ENCODE data around the gene HNRNPH1. TPM values are rescaled to one million over a fixed set of nuclear protein-coding genes. Genes with fewer than 3 reads are reported as not detected.

HNRNPH1 gene
- total RNA-seq, 1 experiment from 2014 or later: 940 TPM

GRCh38 chr5:179620703-179621350 is 2.6 kb downstream of the HNRNPH1 start:
- ChIA-PET CTCF (no interaction called here), POLR2A (interaction anchor here (0.6 kb wide), 1 partner anchor 19 kb away, joined by 4 read pairs; no protein-coding TSS in a partner anchor)
- Mint-ChIP-seq H3K9me3 (ENCODE audit: unreplicated experiment) (no peaks in the 10 kb centered on the region), H3K36me3 (ENCODE audit: insufficient read depth, unreplicated experiment) (peaks cover 93% of the 10 kb centered on the region), H3K4me1 (ENCODE audit: low read depth, unreplicated experiment) (peaks cover 49% of the 10 kb centered on the region), H3K27ac (ENCODE audit: unreplicated experiment) (peak overlapping the region; percentile 99), H3K4me3 (ENCODE audit: unreplicated experiment) (peak overlapping the region; percentile 95), H3K27me3 (ENCODE audit: insufficient read depth, unreplicated experiment) (peaks cover 3% of the 10 kb centered on the region)
- Histone ChIP-seq H3K4me1 (peaks cover 28% of the 10 kb centered on the region), H3K36me3 (ENCODE audit: control insufficient read depth, insufficient read depth, low read length) (peaks cover 7% of the 10 kb centered on the region; the same call in 1 of the 2 replicates), H3K4me3 (ENCODE audit: low read depth, low read length) (peak overlapping the region; percentile 4; the same call in 1 of the 2 replicates), H3K9me3 (no peaks in the 10 kb centered on the region), H3K27me3 (replicated peaks; ENCODE audit: control insufficient read depth, insufficient read depth, low read length) (no peaks in the 10 kb centered on the region)
- DNase-seq: peak in 1 of 2 experiments; percentile 6
- intact Hi-C loops (cut with micrococcal nuclease; ENCODE audit: unreplicated experiment): loop anchor here (5.0 to 10.0 kb wide), 2 partner anchors 64 to 194 kb away; no protein-coding TSS in a partner anchor
- no TSS peak for BruUV-seq (replicated peaks)
- TF ChIP-seq, protein P1, sequence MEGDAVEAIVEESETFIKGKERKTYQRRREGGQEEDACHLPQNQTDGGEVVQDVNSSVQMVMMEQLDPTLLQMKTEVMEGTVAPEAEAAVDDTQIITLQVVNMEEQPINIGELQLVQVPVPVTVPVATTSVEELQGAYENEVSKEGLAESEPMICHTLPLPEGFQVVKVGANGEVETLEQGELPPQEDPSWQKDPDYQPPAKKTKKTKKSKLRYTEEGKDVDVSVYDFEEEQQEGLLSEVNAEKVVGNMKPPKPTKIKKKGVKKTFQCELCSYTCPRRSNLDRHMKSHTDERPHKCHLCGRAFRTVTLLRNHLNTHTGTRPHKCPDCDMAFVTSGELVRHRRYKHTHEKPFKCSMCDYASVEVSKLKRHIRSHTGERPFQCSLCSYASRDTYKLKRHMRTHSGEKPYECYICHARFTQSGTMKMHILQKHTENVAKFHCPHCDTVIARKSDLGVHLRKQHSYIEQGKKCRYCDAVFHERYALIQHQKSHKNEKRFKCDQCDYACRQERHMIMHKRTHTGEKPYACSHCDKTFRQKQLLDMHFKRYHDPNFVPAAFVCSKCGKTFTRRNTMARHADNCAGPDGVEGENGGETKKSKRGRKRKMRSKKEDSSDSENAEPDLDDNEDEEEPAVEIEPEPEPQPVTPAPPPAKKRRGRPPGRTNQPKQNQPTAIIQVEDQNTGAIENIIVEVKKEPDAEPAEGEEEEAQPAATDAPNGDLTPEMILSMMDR (IDR thresholded peaks at IDR 0.05; ENCODE audit: insufficient read depth in 1 of 2, low read depth in 1 of 2, low read length in 1 of 2, severe bottlenecking in 1 of 2, unreplicated experiment in 1 of 2): no peak

DNA sequence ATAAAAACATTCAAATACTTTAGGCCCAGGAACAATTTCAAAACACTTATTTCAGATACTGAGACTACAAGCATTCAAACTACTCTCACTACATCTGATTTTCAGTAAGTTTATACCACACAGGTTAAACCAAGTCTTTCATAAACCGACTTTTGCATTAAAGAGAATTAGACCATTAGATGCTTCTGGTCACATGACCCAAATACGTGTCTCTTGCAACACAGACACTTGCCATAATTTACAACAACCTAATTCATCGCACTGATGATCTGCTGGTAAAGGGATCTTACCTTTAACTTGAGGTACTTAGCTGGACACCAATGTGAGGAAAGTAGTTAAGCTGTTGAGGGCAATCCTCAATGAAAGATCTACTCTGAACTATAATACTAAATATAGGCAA is 3.2 kb downstream of the HNRNPH1 start:
- Mint-ChIP-seq H3K4me1 (ENCODE audit: low read depth, unreplicated experiment) (peaks cover 49% of the 10 kb centered on the region), H3K27me3 (ENCODE audit: insufficient read depth, unreplicated experiment) (peaks cover 3% of the 10 kb centered on the region), H3K9me3 (ENCODE audit: unreplicated experiment) (no peaks in the 10 kb centered on the region), H3K36me3 (ENCODE audit: insufficient read depth, unreplicated experiment) (peaks cover 98% of the 10 kb centered on the region), H3K27ac (ENCODE audit: unreplicated experiment) (peak overlapping the region; percentile 99), H3K4me3 (ENCODE audit: unreplicated experiment) (peak overlapping the region; percentile 95)
- BruUV-seq (replicated peaks): no TSS peak
- intact Hi-C loops (cut with micrococcal nuclease; ENCODE audit: unreplicated experiment): loop anchor here (5.0 to 10.0 kb wide), 2 partner anchors 63 to 195 kb away; no protein-coding TSS in a partner anchor
- ChIA-PET CTCF (no interaction called here), POLR2A (interaction anchor here (0.6 kb wide), 1 partner anchor 19 kb away, joined by 4 read pairs; no protein-coding TSS in a partner anchor)
- Histone ChIP-seq H3K9me3 (no peaks in the 10 kb centered on the region), H3K36me3 (ENCODE audit: control insufficient read depth, insufficient read depth, low read length) (peaks cover 9% of the 10 kb centered on the region; the same call in 1 of the 2 replicates), H3K4me3 (ENCODE audit: low read depth, low read length) (peak overlapping the region; percentile 16), H3K4me1 (peaks cover 28% of the 10 kb centered on the region), H3K27me3 (replicated peaks; ENCODE audit: control insufficient read depth, insufficient read depth, low read length) (no peaks in the 10 kb centered on the region)
- TF ChIP-seq, protein P1 (IDR thresholded peaks at IDR 0.05; ENCODE audit: insufficient read depth in 1 of 2, low read depth in 1 of 2, low read length in 1 of 2, severe bottlenecking in 1 of 2, unreplicated experiment in 1 of 2): no peak
- DNase-seq: no peak

- POLR2A ChIA-PET: no interaction called here
- Histone ChIP-seq H3K4me1 (peaks cover 23% of the 10 kb centered on the region), H3K36me3 (ENCODE audit: control insufficient read depth, insufficient read depth, low read length) (peaks cover 11% of the 10 kb centered on the region; the same call in 1 of the 2 replicates), H3K27me3 (replicated peaks; ENCODE audit: control insufficient read depth, insufficient read depth, low read length) (no peaks in the 10 kb centered on the region), H3K4me3 (ENCODE audit: low read depth, low read length) (no peak overlapping the region), H3K9me3 (no peaks in the 10 kb centered on the region)
- Mint-ChIP-seq H3K9me3 (ENCODE audit: unreplicated experiment) (no peaks in the 10 kb centered on the region), H3K4me1 (ENCODE audit: low read depth, unreplicated experiment) (peaks cover 47% of the 10 kb centered on the region), H3K27me3 (ENCODE audit: insufficient read depth, unreplicated experiment) (peaks cover 3% of the 10 kb centered on the region), H3K27ac (ENCODE audit: unreplicated experiment) (no peak overlapping the region), H3K4me3 (ENCODE audit: unreplicated experiment) (peak overlapping the region; percentile 95), H3K36me3 (ENCODE audit: insufficient read depth, unreplicated experiment) (peaks cover 100% of the 10 kb centered on the region)
- intact Hi-C loops (cut with micrococcal nuclease; ENCODE audit: unreplicated experiment): loop anchor here (5.0 to 10.0 kb wide), 2 partner anchors 62 to 195 kb away; no protein-coding TSS in a partner anchor
- TF ChIP-seq, protein P1 (IDR thresholded peaks at IDR 0.05; ENCODE audit: insufficient read depth in 1 of 2, low read depth in 1 of 2, low read length in 1 of 2, severe bottlenecking in 1 of 2, unreplicated experiment in 1 of 2): no peak
- no peak for DNase-seq
- CTCF ChIA-PET: no interaction called here
- no TSS peak for BruUV-seq (replicated peaks)
Observed at GRCh38 chr5:179619776-179620175, 3.7 kb downstream of the HNRNPH1 start.

Data from Caco-2 (cell line).